ENCODE results near the gene HIF1A. TPM values are rescaled to one million over a fixed set of nuclear protein-coding genes. Genes with fewer than 3 reads are reported as not detected.

Gene HIF1A
- total and polyA plus RNA-seq, 12 donors = 15.4 to 97.3 (median 59.4) TPM

DNA sequence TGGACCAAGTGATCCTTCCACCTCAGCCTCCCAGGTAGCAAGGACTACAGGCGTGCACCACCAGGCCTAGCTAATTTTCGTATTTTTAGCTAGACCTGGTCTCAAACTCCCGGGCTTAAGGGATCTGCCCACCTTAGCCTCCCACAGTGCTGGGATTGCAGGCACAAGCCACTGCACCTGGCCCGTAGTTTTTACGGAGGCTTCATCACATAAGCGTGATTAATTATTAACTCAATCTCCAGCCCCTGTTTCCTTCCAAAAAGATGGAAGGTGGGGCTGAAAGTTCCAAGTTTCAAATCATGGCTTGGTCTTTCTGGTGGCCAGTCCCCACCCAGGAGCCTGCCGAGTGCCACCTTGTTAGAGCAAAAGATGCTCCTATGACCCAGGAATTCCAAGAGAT, 22.5 kb upstream of the HIF1A start:
- Histone ChIP-seq H3K9me3 (no peaks in the 10 kb centered on the region), H3K4me3 (no peak overlapping the region), H3K4me1 (peaks cover 0 to 48% (median 6%) of the 10 kb centered on the region in 9 donors), H3K27me3 (no peaks in the 10 kb centered on the region), H3K36me3 (no peaks in the 10 kb centered on the region), H3K27ac (no peak overlapping the region)
- intact Hi-C loops (cut with DNase I) = no loop called here
- WGBS, 2 donors = 96 to 98% methylated on average over 7 of the region's 7 CpGs
- TF ChIP-seq, protein P1, sequence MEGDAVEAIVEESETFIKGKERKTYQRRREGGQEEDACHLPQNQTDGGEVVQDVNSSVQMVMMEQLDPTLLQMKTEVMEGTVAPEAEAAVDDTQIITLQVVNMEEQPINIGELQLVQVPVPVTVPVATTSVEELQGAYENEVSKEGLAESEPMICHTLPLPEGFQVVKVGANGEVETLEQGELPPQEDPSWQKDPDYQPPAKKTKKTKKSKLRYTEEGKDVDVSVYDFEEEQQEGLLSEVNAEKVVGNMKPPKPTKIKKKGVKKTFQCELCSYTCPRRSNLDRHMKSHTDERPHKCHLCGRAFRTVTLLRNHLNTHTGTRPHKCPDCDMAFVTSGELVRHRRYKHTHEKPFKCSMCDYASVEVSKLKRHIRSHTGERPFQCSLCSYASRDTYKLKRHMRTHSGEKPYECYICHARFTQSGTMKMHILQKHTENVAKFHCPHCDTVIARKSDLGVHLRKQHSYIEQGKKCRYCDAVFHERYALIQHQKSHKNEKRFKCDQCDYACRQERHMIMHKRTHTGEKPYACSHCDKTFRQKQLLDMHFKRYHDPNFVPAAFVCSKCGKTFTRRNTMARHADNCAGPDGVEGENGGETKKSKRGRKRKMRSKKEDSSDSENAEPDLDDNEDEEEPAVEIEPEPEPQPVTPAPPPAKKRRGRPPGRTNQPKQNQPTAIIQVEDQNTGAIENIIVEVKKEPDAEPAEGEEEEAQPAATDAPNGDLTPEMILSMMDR (IDR thresholded peaks at IDR 0.05) = no peak
- DNase-seq = no peak
- no peak for ATAC-seq

GRCh38 chr14:61673305-61673704, 22.0 kb upstream of the HIF1A start:
- ATAC-seq = no peak
- H3K4me3 ChIP-seq = no peak overlapping the region
- peaks cover 0 to 44% (median 6%) of the 10 kb centered on the region in 9 donors for H3K4me1 ChIP-seq
- no peaks in the 10 kb centered on the region for H3K9me3 ChIP-seq
- DNase-seq = no peak
- 52 to 61% methylated on average over 5 of the region's 5 CpGs for WGBS, 2 donors
- intact Hi-C loops (cut with DNase I) = no loop called here
- H3K36me3 ChIP-seq = no peaks in the 10 kb centered on the region
- TF ChIP-seq, protein P1 (IDR thresholded peaks at IDR 0.05) = no peak
- no peak overlapping the region for H3K27ac ChIP-seq
- no peaks in the 10 kb centered on the region for H3K27me3 ChIP-seq

- peaks cover 0 to 35% (median 6%) of the 10 kb centered on the region in 9 donors for H3K4me1 ChIP-seq
- ATAC-seq (no peak), DNase-seq (no peak)
- WGBS, 2 donors = 83 to 92% methylated on average over 3 of the region's 3 CpGs
- intact Hi-C loops (cut with DNase I) = no loop called here
- H3K4me3 ChIP-seq = no peak overlapping the region
- no peak overlapping the region for H3K27ac ChIP-seq
- H3K9me3 ChIP-seq = no peaks in the 10 kb centered on the region
- H3K36me3 ChIP-seq = no peaks in the 10 kb centered on the region
- H3K27me3 ChIP-seq = no peaks in the 10 kb centered on the region
- TF ChIP-seq, protein P1 (IDR thresholded peaks at IDR 0.05) = no peak
These were observed 20.0 kb upstream of the HIF1A start for GRCh38 chr14:61675291-61675690.

GRCh38 chr14:61677479-61677878, 17.8 kb upstream of the HIF1A start:
- peaks cover 0 to 19% (median 0%) of the 10 kb centered on the region in 9 donors for H3K4me1 ChIP-seq
- intact Hi-C loops (cut with DNase I) = no loop called here
- H3K27me3 ChIP-seq = no peaks in the 10 kb centered on the region
- H3K9me3 ChIP-seq = no peaks in the 10 kb centered on the region
- no peak overlapping the region for H3K27ac ChIP-seq
- no peaks in the 10 kb centered on the region for H3K36me3 ChIP-seq
- no peak overlapping the region for H3K4me3 ChIP-seq
- DNase-seq (no peak), ATAC-seq (no peak)
- TF ChIP-seq, protein P1 (IDR thresholded peaks at IDR 0.05) = no peak

All from heart right ventricle (tissue), 16 donors.